Activated CD4-positive, alpha-beta T cell treated with anti-CD3 and anti-CD28 coated beads, Interleukin-2, amount 10 ng/mL, durations not matched to agents 24 days and 14 days (primary cell): ENCODE measurements around the gene FKTN. TPM values are rescaled to one million over a fixed set of nuclear protein-coding genes. Genes with fewer than 3 reads are reported as not detected.
"Not testable (repeated sequence)": the region's sequence is repeated elsewhere in the genome, so short reads cannot be mapped to it uniquely, and the experiment has no call there.

Source experiments
- DNase-seq: peaks from one replicate; pipeline ENCODE4 v3.0.0; 2022
- H3K27ac Mint-ChIP-seq: one replicate; pipeline ENCODE4 v1.8.0; 2022; ENCODE audit warnings: mild to moderate bottlenecking, mixed read lengths
- H3K27me3 Mint-ChIP-seq: one replicate; pipeline ENCODE4 v1.8.0; 2022; ENCODE audit warnings: mixed read lengths
- H3K36me3 Mint-ChIP-seq: one replicate; pipeline ENCODE4 v1.8.0; 2022; ENCODE audit warnings: low read depth, mild to moderate bottlenecking, mixed read lengths
- H3K4me1 Mint-ChIP-seq: one replicate; pipeline ENCODE4 v1.8.0; 2021; ENCODE audit warnings: mixed read lengths
- H3K4me3 Mint-ChIP-seq: one replicate; pipeline ENCODE4 v1.8.0; 2022; ENCODE audit warnings: mild to moderate bottlenecking, moderate library complexity, mixed read lengths
- H3K9me3 Mint-ChIP-seq: one replicate; pipeline ENCODE4 v1.8.0; 2021; ENCODE audit warnings: mixed read lengths
- intact Hi-C: fragments of 100-400 bp; cut with micrococcal nuclease; formaldehyde crosslinking; loops from one replicate; pipeline ENCODE4 v1.15.1; 2023
- total RNA-seq: library from RNA; stranded (reverse); gene quantifications from 2 replicates; pipeline ENCODE4 v1.2.3, GENCODE V29; 2022

Gene FKTN
- total RNA-seq = 17.3 and 17.4 TPM in 2 replicates

DNA sequence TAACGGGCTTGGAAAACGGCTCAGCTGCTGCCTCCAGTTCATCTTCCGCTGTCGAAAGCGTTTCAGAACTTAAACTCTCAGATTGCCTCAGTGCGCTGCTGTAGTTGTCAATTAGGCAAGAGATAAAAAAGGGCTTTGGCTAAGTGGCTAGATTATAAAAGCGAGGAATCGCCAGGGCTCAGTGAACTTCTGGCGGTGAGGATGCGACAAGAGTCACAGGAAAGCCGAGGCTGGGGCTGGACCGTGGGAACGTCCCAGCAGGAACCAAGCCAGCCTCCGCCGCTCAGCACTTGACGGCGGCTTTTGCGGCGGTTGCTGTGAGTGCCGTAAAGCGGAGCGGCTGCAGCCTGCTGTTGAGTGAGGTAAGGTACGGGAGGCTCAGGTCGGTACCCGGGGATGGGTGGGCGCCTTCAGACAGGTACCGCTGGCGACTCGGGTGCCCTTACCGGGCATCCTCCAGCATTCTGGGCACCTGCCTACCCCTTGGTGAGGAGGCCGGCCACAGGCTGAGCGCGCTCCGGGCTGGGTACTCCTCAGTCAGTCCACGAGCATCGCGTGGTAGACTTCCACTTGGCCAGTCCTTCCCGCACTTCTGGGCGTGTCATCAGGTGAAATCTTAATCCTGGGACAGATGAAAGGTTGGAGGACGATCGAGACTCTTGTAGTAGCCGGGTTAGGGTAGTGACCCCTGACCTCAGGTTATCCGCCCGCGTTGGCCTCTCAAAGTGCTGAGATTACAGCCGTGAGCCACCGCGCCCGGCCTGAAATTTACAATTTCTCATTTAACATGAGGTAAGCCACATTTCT, at the start of gene FKTN:
Gene FKTN, plus strand, starts transcription at position 328 of the 807 bp plus-strand sequence. CDS start 16,902 bp downstream, outside the sequence.
- Mint-ChIP-seq H3K27ac (peak within 1 kb of the TSS; percentile 86), H3K9me3 (peaks cover 22% of the 10 kb centered on the region), H3K4me3 (peak within 1 kb of the TSS; percentile 94), H3K36me3 (peaks cover 29% of the 10 kb centered on the region), H3K27me3 (no peaks in the 10 kb centered on the region), H3K4me1 (peaks cover 11% of the 10 kb centered on the region)
- DNase-seq = peak; percentile 94
- intact Hi-C loops = loop anchor here (2.0 to 10.0 kb wide), 2 partner anchors 137 to 1463 kb away; partner anchors contain the start of genes SMC2 and TMEM38B

DNA sequence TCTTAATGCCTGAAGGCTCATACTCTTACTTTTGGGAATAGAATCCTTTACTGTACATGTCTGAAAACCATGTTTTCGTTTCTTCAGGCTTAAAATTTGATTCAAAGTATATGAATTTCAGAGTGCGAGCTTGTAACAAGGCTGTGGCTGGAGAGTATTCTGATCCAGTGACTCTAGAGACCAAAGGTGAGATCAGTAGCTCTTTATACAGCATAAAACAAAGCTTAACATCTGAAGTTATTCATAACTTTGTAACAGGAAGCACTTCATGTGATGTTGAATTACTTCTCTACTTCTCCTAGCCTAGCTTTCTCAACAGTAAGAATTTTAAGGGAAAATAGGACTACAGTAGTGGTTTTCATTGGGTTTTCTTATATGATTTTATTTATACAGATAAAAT, 49.4 kb upstream of the FKTN start:
- intact Hi-C loops = no loop called here
- no peaks in the 10 kb centered on the region for H3K27me3 Mint-ChIP-seq

DNA sequence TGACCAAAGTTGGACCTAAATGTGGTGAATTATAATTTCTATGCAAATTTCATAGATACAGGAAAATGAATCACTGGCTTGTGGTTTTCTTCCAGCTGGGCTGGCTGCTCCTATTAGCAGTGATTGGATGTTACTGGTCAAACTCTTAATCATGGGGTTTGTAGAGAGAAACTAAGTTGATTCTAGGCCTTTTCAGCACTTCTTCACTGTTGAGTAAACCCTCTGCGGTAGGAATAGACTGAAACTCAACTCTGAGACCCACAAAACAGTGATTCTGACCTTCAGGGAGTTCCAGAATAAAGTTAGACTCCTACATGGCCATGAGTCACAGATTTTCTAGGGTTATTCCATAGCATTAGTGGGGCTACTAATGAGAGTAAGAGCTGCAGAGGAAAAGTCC, 47.9 kb upstream of the FKTN start:
- Mint-ChIP-seq H3K4me1 (no peaks in the 10 kb centered on the region), H3K9me3 (no peaks in the 10 kb centered on the region), H3K27me3 (no peaks in the 10 kb centered on the region), H3K36me3 (no peaks in the 10 kb centered on the region), H3K27ac (no peak overlapping the region), H3K4me3 (no peak overlapping the region)
- intact Hi-C loops = no loop called here
- no peak for DNase-seq

More for the DNA sequence above, 49.4 kb upstream of the FKTN start:
- Mint-ChIP-seq H3K9me3 (no peaks in the 10 kb centered on the region), H3K4me1 (peaks cover 3% of the 10 kb centered on the region), H3K36me3 (no peaks in the 10 kb centered on the region), H3K27ac (no peak overlapping the region), H3K4me3 (no peak overlapping the region)
- DNase-seq = no peak

DNA sequence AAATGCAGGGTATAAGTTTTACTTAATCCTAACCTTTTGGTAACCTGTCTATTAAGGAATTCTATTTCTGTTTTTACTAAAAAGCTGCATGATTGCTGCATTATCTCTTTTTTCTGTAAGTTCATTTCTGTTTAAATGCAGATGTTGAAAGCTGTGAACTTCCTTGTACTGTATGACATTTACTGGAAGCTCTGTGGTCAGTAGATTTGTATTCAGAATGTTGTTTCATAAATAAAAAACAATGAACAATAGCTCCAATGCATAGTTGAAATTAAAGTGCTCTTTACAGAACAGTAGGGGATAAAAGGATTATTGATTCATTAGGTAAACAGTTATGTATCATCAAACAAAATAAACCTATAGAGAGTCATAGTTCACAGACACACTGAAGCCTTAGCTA, 46.5 kb upstream of the FKTN start:
- Mint-ChIP-seq H3K27ac (no peak overlapping the region), H3K9me3 (no peaks in the 10 kb centered on the region), H3K27me3 (no peaks in the 10 kb centered on the region), H3K4me1 (no peaks in the 10 kb centered on the region), H3K36me3 (no peaks in the 10 kb centered on the region), H3K4me3 (no peak overlapping the region)
- intact Hi-C loops = no loop called here
- DNase-seq = no peak

DNA sequence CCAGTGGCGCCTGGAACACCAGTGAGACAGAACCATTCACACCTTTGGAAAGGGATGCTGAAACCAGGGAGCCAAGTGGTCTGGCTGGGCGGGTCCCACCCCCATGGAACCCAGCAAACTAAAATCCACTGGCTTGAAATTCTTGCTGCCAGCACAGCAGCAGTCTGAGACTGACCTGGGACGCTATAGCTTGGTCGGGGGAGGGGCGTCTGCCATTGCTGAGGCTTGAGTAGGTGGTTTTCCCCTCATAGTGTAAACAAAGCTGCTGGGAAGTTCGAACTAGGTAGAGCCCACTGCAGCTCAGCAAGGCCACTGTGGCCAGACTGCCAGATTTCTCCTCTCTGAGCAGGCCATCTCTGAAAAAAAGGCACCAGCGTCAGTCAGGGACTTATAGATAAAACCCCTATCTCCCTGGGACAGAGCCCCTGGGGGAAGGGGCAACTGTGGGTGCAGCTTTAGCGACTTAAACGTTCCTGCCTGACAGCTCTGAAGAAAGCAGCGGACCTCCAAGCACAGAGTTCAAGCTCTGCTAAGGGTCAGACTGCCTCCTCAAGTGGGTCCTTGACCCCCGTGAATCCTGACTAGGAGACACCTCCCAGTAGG, 42.0 kb upstream of the FKTN start:
- no peaks in the 10 kb centered on the region for H3K9me3 Mint-ChIP-seq
- no peak for DNase-seq
- no peaks in the 10 kb centered on the region for H3K36me3 Mint-ChIP-seq
- H3K4me1 Mint-ChIP-seq = no peaks in the 10 kb centered on the region
- intact Hi-C loops = no loop called here
- H3K4me3 Mint-ChIP-seq = no peak overlapping the region
- H3K27ac Mint-ChIP-seq = no peak overlapping the region
- no peaks in the 10 kb centered on the region for H3K27me3 Mint-ChIP-seq

DNA sequence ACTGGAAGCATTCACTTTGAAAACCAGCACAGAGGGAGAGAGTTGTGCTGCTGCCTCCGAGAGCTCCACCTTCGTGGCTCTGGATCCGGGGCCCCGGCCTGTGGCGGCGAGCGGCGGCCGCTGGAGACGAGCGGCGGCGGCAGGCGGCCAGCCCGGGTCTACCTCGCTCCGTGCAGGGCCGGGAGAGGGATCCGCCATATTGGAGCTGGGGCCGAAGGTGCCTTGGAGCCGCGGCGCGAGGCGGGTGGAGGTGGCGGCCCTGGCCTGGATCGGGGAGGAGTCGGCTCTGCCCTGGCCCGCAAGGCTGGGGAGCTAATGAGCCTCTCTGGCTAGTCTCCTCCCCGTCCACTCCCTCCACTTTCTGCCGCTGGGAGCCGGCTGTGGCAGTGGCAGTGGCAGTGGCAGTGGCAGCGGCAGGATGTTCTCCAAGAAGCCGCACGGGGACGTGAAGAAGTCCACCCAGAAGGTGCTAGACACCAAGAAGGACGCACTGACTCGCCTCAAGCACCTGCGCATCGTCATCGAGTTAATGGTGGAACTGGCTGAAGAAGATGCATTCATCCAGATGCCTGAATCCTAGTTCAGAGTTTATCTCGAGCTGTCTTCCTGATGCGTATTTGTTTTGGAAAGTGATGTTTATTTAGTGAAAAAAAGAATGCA, 38.1 kb upstream of the FKTN start:
- not testable (repeated sequence) for H3K4me1 Mint-ChIP-seq, H3K9me3 Mint-ChIP-seq

DNA sequence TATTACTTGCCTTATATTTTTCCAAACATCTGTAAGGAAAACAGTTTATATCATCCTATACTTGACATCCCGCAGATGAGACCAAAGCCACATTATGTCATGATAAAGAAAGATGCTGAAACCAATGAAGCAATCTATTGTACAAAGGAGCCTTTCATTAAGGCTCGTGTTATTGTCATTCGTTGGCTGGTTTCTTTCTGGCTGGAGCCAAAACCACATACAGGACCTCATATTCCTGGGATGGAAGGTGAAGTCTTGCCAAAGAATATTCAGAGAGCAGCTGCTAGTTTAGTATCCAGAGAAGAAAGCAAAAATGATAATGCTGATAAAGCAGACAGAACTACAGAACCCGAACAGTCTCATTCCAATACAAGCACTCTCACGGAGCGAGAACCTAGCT, 36.9 kb upstream of the FKTN start:
- H3K27ac Mint-ChIP-seq, H3K4me3 Mint-ChIP-seq, H3K27me3 Mint-ChIP-seq, DNase-seq, H3K9me3 Mint-ChIP-seq, intact Hi-C loops, H3K4me1 Mint-ChIP-seq, H3K36me3 Mint-ChIP-seq: not testable (repeated sequence)

More for the DNA sequence above, 38.1 kb upstream of the FKTN start:
- intact Hi-C loops, H3K36me3 Mint-ChIP-seq, H3K27me3 Mint-ChIP-seq, H3K27ac Mint-ChIP-seq, H3K4me3 Mint-ChIP-seq: not testable (repeated sequence)
- DNase-seq = peak; percentile 75

DNA sequence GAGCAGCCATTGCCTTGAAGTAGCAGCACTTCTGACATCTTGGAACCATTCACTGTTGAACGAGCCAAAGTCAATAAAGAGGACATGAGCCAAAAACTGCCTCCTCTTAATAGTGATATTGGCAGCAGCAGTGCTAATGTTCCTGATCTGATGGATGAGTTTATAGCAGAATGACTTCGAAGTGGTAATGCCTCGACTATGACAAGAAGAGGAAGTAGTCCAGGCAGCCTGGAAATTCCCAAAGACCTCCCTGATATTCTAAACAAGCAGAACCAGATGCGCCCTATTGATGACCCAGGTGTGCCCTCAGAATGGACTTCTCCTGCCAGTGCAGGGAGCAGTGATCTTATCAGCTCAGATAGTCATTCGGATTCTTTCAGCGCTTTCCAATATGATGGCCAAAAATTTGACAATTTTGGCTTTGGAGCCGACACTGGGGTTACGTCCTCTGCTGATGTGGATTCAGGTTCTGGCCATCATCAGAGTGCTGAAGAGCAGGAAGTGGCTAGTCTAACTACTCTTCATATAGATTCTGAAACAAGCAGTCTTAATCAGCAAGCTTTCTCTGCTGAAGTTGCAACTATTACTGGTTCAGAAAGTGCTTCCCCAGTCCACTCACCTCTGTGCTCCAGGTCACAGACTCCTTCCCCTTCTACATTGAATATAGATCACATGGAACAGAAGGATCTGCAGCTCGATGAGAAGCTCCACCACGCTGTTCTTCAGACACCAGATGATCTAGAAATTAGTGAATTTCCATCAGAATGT, 35.1 kb upstream of the FKTN start:
- H3K27ac Mint-ChIP-seq, intact Hi-C loops, H3K4me1 Mint-ChIP-seq, H3K9me3 Mint-ChIP-seq, H3K27me3 Mint-ChIP-seq, DNase-seq, H3K36me3 Mint-ChIP-seq, H3K4me3 Mint-ChIP-seq: not testable (repeated sequence)

DNA sequence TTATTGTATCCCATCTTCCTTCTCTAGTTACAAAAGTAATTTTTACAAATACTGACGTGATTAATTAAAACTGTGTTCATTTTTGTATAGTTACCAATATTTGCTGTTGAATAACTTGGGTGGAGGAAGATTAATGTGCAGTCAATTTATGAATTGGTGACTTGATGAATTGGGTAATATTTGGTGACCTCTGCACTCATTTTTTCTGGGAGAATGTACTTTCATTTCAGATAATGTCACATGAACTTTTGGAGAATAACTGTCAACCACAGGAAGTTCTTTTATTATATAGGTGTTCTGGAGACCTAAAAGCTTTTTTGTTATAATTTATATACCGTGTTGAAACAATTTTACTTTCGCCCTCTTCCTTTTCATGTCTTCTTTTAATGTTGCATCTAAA, 26.4 kb upstream of the FKTN start:
- no peaks in the 10 kb centered on the region for H3K9me3 Mint-ChIP-seq

DNA sequence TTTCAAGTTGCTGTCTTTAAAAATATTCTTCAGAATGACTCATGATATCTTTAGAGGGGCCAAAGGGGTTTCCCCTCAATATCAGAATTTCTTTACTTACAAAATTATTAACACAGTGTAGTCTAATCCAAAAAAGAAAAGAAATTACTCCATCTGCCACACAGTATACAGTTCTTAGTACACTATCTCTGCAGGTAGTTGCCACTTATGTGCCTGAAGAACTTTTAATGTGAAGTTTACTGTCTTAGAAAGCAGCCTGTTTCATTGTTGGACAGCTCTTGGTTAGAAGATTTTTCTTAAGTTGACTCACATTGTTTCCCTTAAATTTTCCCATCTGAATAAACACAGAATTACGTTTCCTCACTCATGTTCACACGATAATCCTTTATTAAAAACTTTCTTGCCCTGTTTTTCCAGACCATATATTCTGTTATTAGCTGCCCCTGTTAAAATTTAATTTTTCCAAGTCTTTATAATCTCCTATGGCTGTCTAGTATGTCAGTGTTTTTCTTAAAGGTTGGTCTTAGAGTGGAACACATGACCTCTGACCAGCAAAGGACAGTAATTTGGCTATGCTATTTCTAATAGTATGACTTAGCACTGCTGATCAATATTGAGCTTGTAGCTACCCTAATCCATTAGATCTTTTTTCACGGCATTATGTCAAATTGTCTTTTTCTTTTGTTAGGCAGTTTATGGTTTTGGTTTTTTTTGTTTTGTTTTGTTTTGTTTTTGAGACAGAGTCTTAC, 21.8 kb upstream of the FKTN start:
- Mint-ChIP-seq H3K27ac (no peak overlapping the region), H3K4me3 (no peak overlapping the region), H3K36me3 (no peaks in the 10 kb centered on the region), H3K4me1 (peaks cover 5% of the 10 kb centered on the region), H3K9me3 (no peaks in the 10 kb centered on the region), H3K27me3 (no peaks in the 10 kb centered on the region)
- no peak for DNase-seq
- intact Hi-C loops = no loop called here

More for the DNA sequence above, 26.4 kb upstream of the FKTN start:
- intact Hi-C loops = no loop called here
- DNase-seq = no peak
- Mint-ChIP-seq H3K4me3 (no peak overlapping the region), H3K27ac (no peak overlapping the region), H3K27me3 (no peaks in the 10 kb centered on the region), H3K36me3 (peaks cover 4% of the 10 kb centered on the region), H3K4me1 (peaks cover 5% of the 10 kb centered on the region)

DNA sequence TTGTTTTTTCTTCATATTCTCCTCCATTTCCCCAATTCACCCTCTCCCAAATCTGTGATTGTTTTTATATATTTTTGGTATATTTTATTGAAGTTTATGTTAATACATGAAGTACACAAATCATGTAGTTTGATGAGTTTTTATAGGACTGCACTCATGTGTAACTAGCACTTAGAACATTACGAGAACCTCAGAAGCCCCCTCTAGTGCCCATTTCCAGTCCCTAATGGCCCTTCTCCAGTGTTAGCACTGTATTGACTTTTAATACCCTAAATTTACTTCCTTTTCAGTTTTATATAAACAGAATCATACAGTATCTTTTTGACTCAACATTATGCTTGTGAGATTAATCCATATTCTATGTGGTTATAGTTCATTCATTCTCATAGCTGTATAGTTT, 18.5 kb upstream of the FKTN start:
- Mint-ChIP-seq H3K27me3 (no peaks in the 10 kb centered on the region), H3K4me3 (no peak overlapping the region), H3K9me3 (peaks cover 3% of the 10 kb centered on the region), H3K4me1 (peaks cover 7% of the 10 kb centered on the region), H3K27ac (no peak overlapping the region), H3K36me3 (peaks cover 2% of the 10 kb centered on the region)
- DNase-seq = no peak
- intact Hi-C loops = no loop called here

DNA sequence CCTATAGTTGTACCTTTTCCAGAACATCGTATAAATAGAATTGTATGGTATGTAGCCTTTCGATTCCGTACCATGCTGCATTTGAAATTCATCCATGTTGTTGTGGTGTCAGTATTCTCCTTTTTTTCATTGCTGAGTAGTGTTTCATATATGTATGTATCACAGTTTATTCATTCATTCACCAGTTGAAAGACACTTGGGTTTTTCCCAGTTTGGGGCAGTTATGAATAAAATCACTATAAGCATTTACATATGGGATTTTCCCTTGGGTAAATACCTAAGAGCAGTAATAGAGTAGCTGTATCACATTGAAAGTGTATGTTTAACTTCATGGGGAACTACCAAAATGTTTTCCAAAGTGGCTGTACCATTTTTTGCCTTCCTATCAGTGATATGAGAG, 16.1 kb upstream of the FKTN start:
- Mint-ChIP-seq H3K27me3 (no peaks in the 10 kb centered on the region), H3K4me1 (peaks cover 5% of the 10 kb centered on the region), H3K36me3 (peaks cover 2% of the 10 kb centered on the region), H3K9me3 (peaks cover 3% of the 10 kb centered on the region), H3K4me3 (no peak overlapping the region), H3K27ac (no peak overlapping the region)
- no peak for DNase-seq
- intact Hi-C loops = no loop called here

DNA sequence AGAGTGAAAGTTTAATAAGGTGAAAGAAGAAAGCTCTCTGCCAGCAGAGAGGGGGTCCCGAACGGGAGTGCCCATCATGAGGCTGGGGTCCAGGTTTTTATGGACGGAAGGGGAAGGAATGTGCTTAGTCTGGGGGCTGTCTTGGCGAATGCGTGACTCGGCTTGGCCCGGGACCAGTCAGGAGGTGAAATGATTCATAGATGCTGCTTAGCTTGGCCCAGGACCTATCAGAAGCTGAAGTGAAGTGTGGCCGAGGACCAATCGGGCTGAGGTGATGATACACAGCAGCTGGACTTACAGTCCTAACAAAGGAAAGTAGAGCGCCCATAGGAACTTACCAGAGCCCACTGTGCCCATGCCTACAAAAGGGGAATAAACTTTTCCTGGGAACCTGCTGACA, 3.9 kb upstream of the FKTN start:
- H3K27ac Mint-ChIP-seq = no peak overlapping the region

More for the DNA sequence above, 3.9 kb upstream of the FKTN start:
- Mint-ChIP-seq H3K36me3 (peaks cover 6% of the 10 kb centered on the region), H3K4me3 (no peak overlapping the region), H3K4me1 (peaks cover 6% of the 10 kb centered on the region), H3K9me3 (peaks cover 9% of the 10 kb centered on the region), H3K27me3 (no peaks in the 10 kb centered on the region)
- DNase-seq = no peak
- intact Hi-C loops = loop anchor here (10.0 kb wide), 1 partner anchor 1459 kb away; the partner anchor contains the start of gene SMC2
